RPMI8226 (cell line): ENCODE data around the gene NDUFB5.
"Not testable (repeated sequence)": the region's sequence is repeated elsewhere in the genome, so short reads cannot be mapped to it uniquely, and the experiment has no call there.

Source experiments
- DNase-seq: peaks from one replicate; pipeline ENCODE4 v3.0.0-alpha.2; 2015

The NDUFB5 gene

GRCh38 chr3:179640469-179640868 is 35.9 kb downstream of the NDUFB5 start:
- no peak for DNase-seq

GRCh38 chr3:179642871-179643270 is 38.3 kb downstream of the NDUFB5 start:
- DNase-seq: no peak

- DNase-seq: not testable (repeated sequence)
Measured at GRCh38 chr3:179643837-179644236, 39.2 kb downstream of the NDUFB5 start.

GRCh38 chr3:179646177-179646576 is 41.6 kb downstream of the NDUFB5 start:
- no peak for DNase-seq

- peak; percentile 13 for DNase-seq
Measured at GRCh38 chr3:179651687-179652446, 47.3 kb downstream of the NDUFB5 start.

- peak; percentile 88 for DNase-seq
Measured at GRCh38 chr3:179652447-179653095, 48.0 kb downstream of the NDUFB5 start, which contains the start of gene USP13. Gene USP13 (plus strand): TSS chr3:179653040. CDS start chr3:179653226, 186 bp downstream.

GRCh38 chr3:179653096-179653797 is 48.7 kb downstream of the NDUFB5 start:
- DNase-seq: peak; percentile 90

GRCh38 chr3:179655236-179655635 is 50.6 kb downstream of the NDUFB5 start:
- no peak for DNase-seq

GRCh38 chr3:179658606-179659005 is 54.0 kb downstream of the NDUFB5 start:
- no peak for DNase-seq

GRCh38 chr3:179660872-179661271 is 56.3 kb downstream of the NDUFB5 start:
- no peak for DNase-seq

- DNase-seq: no peak
Measured at GRCh38 chr3:179661777-179662176, 57.2 kb downstream of the NDUFB5 start.

- DNase-seq: no peak
Measured at GRCh38 chr3:179663093-179663492, 58.5 kb downstream of the NDUFB5 start.

- no peak for DNase-seq
Measured at GRCh38 chr3:179666030-179666429, 61.4 kb downstream of the NDUFB5 start.

GRCh38 chr3:179666436-179667035 is 61.9 kb downstream of the NDUFB5 start:
- no peak for DNase-seq

GRCh38 chr3:179668429-179668828 is 63.8 kb downstream of the NDUFB5 start:
- DNase-seq: no peak

- DNase-seq: no peak
Measured at GRCh38 chr3:179670311-179670710, 65.7 kb downstream of the NDUFB5 start.

- DNase-seq: no peak
Measured at GRCh38 chr3:179671309-179671708, 66.7 kb downstream of the NDUFB5 start.

GRCh38 chr3:179671747-179672242 is 67.2 kb downstream of the NDUFB5 start:
- no peak for DNase-seq

- no peak for DNase-seq
Measured at GRCh38 chr3:179672918-179673317, 68.3 kb downstream of the NDUFB5 start.

GRCh38 chr3:179673523-179673922 is 68.9 kb downstream of the NDUFB5 start:
- no peak for DNase-seq

GRCh38 chr3:179676081-179676480 is 71.5 kb downstream of the NDUFB5 start:
- no peak for DNase-seq
